H4 (cell line): Measurements from ENCODE around the gene DEFB121. TPM values are rescaled to one million over a fixed set of nuclear protein-coding genes. Genes with fewer than 3 reads are reported as not detected.
"Not testable (repeated sequence)": the region's sequence is repeated elsewhere in the genome, so short reads cannot be mapped to it uniquely, and the experiment has no call there.

Source experiments
- DNase-seq: peaks from one replicate; pipeline ENCODE4 v3.0.0-alpha.2; 2015; ENCODE audit warnings: low spot score
- total RNA-seq: library from RNA; depleted of rRNA; stranded (reverse); fragments of >200 nt; shearing (Covaris generic); gene quantifications from 2 replicates; pipeline ENCODE4 v1.2.3, GENCODE V29; 2014; rRNA removed

DEFB121 gene, protein sequence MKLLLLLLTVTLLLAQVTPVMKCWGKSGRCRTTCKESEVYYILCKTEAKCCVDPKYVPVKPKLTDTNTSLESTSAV
- total RNA-seq: not detected in 2 replicates

- no peak for DNase-seq
Measured at GRCh38 chr20:31406115-31406514, at the start of gene DEFB121. DEFB121 (minus strand) TSS chr20:31406215; CDS start chr20:31406152, 63 bp downstream.

DNA sequence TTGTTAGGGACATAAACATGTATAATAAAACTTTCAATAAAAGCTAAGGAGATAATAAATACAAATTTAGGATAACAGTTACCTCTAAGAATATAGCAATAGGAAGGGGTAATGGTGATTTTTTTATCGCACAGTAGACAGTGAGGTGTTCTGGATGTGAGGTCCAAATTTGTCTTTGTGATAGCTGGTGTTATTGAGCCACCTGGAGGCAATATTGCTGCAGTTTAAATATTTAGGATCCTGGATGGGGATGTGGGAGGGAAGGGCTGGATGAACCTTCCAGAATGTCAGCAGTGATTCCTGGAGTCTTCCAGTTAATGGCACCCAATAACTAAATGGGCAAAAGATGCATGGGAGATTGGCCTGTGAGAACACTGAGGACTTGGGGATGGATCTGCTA is 48.3 kb upstream of the DEFB121 start:
- DNase-seq: no peak

- DNase-seq: no peak
Measured at GRCh38 chr20:31452575-31452974, 46.6 kb upstream of the DEFB121 start.

GRCh38 chr20:31449511-31450414 is 43.7 kb upstream of the DEFB121 start:
- DNase-seq: no peak

DNA sequence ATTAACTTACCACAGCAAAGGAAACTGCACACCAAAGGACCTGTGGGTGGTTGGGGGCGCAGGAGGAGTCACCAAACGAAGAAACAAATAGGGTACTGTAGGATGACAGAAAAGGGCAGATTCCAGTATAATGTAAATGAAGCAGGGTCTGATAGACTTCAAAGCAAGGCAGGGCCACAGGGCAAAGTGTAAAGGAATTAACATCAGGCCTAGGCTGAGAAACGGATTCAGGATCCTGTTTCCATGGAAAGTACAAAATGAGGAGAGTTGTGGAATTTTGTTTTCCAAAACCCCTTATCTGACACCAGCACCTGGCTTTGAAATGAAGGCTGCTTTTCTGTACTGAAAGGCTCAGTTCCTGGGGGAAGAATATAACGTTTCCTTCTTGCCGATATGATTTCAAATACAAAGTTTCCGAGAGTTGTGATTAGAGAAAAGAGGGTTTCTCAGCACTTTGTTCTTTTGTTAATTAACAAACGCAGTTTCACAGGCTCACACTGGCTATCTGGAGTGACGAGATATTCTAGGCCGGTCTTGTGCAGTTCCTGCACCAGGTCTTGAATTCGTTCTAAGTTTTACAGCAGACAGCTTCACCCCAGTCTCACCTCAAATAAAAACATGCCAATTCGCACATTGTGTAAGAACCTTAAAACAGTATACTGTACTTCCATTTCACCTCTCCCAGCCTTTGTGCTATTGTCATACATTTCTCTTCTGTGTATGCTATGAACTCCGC is 40.2 kb upstream of the DEFB121 start:
- no peak for DNase-seq

- DNase-seq: no peak
Measured at GRCh38 chr20:31440012-31440659, 34.1 kb upstream of the DEFB121 start, which contains the start of gene DEFB123. DEFB123 (plus strand) TSS chr20:31440632; CDS start chr20:31440699, 67 bp downstream.

GRCh38 chr20:31430568-31431115 is 24.6 kb upstream of the DEFB121 start:
- no peak for DNase-seq

- not testable (repeated sequence) for DNase-seq
Measured at GRCh38 chr20:31427576-31427975, 21.6 kb upstream of the DEFB121 start.

- not testable (repeated sequence) for DNase-seq
Measured at GRCh38 chr20:31426891-31427551, 21.0 kb upstream of the DEFB121 start.

GRCh38 chr20:31425797-31426196 is 19.8 kb upstream of the DEFB121 start:
- no peak for DNase-seq

GRCh38 chr20:31418307-31418706 is 12.3 kb upstream of the DEFB121 start:
- no peak for DNase-seq

GRCh38 chr20:31415653-31416052 is 9.6 kb upstream of the DEFB121 start:
- no peak for DNase-seq

GRCh38 chr20:31414381-31414780 is 8.4 kb upstream of the DEFB121 start:
- no peak for DNase-seq

DNA sequence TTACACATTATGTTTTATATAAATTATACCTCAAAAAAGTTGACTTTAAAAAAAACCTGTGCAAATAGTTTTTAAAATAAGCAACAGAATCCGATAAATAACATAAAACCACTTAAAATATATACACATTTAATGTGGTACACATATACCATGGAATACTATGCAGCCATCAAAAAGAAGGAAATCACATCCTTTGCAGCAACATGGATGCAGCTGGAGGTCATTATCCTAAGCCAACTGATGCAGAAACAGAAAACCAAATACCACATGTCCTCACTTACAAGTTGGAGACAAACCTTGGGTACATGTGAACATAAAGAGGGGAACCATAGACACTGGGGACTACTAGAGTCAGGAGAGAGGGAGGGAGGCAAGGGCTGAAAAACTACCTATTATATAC is 4.0 kb upstream of the DEFB121 start:
- no peak for DNase-seq

DNA sequence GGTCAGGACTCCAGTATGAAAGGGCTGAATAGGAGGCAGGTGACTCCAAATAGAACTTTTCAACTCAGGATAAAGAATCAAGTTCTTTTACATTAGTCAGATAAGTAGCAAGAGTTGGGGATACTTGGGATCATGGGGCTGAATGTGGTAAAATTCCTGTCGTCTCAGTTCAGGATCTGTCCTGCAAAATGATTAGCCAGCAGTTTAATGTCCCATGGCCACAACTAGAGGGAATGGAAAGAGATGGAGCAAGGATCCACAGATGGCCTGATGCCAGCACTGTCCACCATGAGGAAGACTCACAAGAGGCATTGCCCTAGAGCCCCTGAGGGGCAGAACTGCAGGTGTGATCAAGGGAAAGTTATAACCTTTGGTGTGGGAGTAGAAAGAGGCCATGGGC is 2.1 kb downstream of the DEFB121 start:
- DNase-seq: no peak

DNA sequence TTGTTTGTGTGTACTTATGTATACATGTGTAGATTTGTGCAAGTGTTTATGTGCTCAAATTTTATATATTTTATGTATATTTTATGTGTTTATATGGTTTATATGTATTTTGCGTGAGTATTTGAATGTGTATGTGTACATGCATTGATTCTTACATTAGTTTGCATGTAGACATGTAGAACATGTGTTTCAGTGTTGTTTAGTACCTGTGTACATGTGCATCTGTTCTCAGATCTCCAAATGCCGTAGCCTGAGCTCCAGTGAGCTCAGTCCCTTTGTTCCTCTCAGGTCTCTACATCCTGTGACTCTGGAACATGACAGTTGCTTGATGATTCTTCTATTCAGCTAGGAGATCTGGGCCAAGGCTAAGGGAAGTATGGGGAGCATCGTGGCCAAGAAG is 11.1 kb downstream of the DEFB121 start:
- no peak for DNase-seq

DNA sequence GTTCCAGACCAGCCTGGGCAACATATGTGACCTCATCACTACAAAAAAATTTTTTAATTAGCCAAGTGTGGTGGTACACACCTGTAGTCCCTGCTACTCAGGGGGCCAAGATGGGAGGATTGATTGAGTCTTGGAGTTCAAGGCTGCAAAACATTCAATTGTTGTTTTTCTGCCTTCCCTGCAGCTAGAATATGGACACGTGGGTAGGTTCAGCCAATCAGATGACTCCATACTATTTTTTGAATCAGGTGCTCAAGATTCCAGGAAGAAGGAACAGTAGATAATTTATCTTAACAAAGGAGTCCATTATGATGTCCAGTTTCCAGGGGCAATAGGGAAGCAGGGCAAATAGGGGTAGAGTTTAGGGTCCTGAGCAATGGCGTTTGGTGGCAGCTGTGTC is 13.2 kb downstream of the DEFB121 start:
- DNase-seq: no peak

DNA sequence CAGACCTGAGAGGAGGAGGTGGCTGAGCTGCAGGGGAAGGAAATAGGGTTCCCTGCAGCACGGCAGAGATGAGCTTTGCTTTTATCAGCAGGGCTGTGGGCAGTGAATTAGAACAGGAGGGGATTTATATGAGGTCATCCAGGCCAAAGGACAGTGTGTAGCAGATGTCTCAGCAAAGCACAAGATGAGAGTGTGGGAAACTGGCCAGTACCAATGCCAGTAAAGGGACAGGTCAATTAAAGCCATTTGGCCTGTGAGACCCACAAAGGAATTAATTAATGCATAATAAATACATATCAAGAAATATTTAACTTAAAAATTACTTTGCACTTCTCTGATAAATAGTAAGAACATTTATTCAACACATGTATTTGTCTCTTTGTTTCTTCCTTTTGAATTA is 15.5 kb downstream of the DEFB121 start, which contains the start of gene DEFB119:
Gene DEFB119, minus strand, starts transcription at position 101 of the 400 bp plus-strand sequence. CDS start 107 bp downstream, outside the sequence.
- no peak for DNase-seq

DNA sequence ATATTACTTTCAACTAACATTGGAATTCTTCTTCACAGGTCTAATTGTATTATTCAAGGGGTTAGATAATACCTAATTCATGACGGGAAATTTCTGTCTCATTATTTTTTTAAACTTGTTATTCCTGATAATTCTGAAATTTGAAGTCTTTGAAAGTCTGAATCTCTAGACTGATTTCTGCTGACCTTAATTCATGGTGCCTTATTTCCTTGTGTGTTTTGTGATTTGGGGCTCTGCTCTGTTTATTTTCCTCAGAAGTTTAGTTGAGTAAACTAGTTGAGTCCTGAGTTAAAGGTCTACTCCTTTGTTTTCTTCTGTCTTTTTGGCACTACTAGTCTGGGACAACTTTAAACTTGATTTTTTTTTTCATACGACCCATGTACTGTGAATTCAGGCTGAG is 31.7 kb downstream of the DEFB121 start:
- no peak for DNase-seq

GRCh38 chr20:31368301-31368700 is 37.7 kb downstream of the DEFB121 start, which contains the start of gene DEFB118:
DEFB118 (plus strand) TSS chr20:31368601; CDS start chr20:31368651, 50 bp downstream.
- no peak for DNase-seq

- not testable (repeated sequence) for DNase-seq
Measured at GRCh38 chr20:31364272-31364671, 41.7 kb downstream of the DEFB121 start.
